NCI-H2107 (cell line): Measurements from ENCODE around the gene DVL1.
"Not testable (repeated sequence)": the region's sequence is repeated elsewhere in the genome, so short reads cannot be mapped to it uniquely, and the experiment has no call there.

Experiments
- DNase-seq: peaks from one replicate; lab custom pipeline; 2025; lab: John Stamatoyannopoulos, UW

Gene DVL1

GRCh38 chr1:1373051-1373814, 24.0 kb upstream of the DVL1 start:
- no peak for DNase-seq

GRCh38 chr1:1371746-1372711, 22.8 kb upstream of the DVL1 start:
- DNase-seq: no peak

GRCh38 chr1:1371364-1371745, 22.1 kb upstream of the DVL1 start:
- DNase-seq: no peak

GRCh38 chr1:1370771-1371300, 21.6 kb upstream of the DVL1 start:
- no peak for DNase-seq

- not testable (repeated sequence) for DNase-seq
These were observed 20.9 kb upstream of the DVL1 start for GRCh38 chr1:1370094-1370493.

- no peak for DNase-seq
These were observed 18.1 kb upstream of the DVL1 start for GRCh38 chr1:1367315-1367714.

GRCh38 chr1:1366699-1367066, 17.5 kb upstream of the DVL1 start:
- DNase-seq: no peak

- no peak for DNase-seq
These were observed 16.9 kb upstream of the DVL1 start for GRCh38 chr1:1365875-1366698.

GRCh38 chr1:1364266-1364665, 15.0 kb upstream of the DVL1 start:
- no peak for DNase-seq

- DNase-seq: no peak
These were observed 12.8 kb upstream of the DVL1 start for GRCh38 chr1:1361982-1362423.

- DNase-seq: no peak
These were observed 12.2 kb upstream of the DVL1 start for GRCh38 chr1:1361233-1361981.

- DNase-seq: no peak
These were observed 11.4 kb upstream of the DVL1 start for GRCh38 chr1:1360506-1361169.

GRCh38 chr1:1359664-1360468, 10.6 kb upstream of the DVL1 start:
- DNase-seq: no peak

GRCh38 chr1:1359308-1359663, 10.1 kb upstream of the DVL1 start:
- no peak for DNase-seq

- DNase-seq: no peak
These were observed 9.4 kb upstream of the DVL1 start, which contains the start of gene MXRA8 for GRCh38 chr1:1358433-1359271. MXRA8 (minus strand) TSS chr1:1358555; CDS start chr1:1358504, 51 bp downstream.

- DNase-seq: no peak
These were observed 8.7 kb upstream of the DVL1 start for GRCh38 chr1:1357871-1358432.

GRCh38 chr1:1356796-1357401, 7.7 kb upstream of the DVL1 start:
- no peak for DNase-seq

GRCh38 chr1:1356166-1356795, 7.1 kb upstream of the DVL1 start:
- no peak for DNase-seq
